Sigmoid colon (tissue), 4 donors: ENCODE measurements around the gene SLC31A2.

Experiments
- CTCF ChIP-seq, 4 experiments: fragments of 450-650 bp in 3 of 4; fragments of 200-600 bp in 1 of 4; IDR thresholded peaks; one replicate each; pipeline ENCODE4 v1.5.1; 2016 to 2019; ENCODE audit warnings: antibody characterized with exemption in 4 of 4, mild to moderate bottlenecking in 3 of 4, moderate library complexity in 2 of 4
- EP300 ChIP-seq, 4 donors: sonication (generic); formaldehyde crosslinking; IDR thresholded peaks; one replicate each; pipeline ENCODE4 v1.6.1; 2017; ENCODE audit warnings: antibody characterized with exemption in 4 of 4
- POLR2A ChIP-seq, 2 donors: fragments of 450-650 bp; IDR thresholded peaks; one replicate each; pipeline ENCODE4 v1.6.1; 2016; ENCODE audit warnings: antibody characterized with exemption in 2 of 2, mild to moderate bottlenecking in 2 of 2, moderate library complexity in 2 of 2
- POLR2AphosphoS5 ChIP-seq, 4 donors: sonication (generic); formaldehyde crosslinking; IDR thresholded peaks; one replicate each; pipeline ENCODE4 v1.6.1; 2017; ENCODE audit warnings: antibody characterized with exemption in 4 of 4

DNA sequence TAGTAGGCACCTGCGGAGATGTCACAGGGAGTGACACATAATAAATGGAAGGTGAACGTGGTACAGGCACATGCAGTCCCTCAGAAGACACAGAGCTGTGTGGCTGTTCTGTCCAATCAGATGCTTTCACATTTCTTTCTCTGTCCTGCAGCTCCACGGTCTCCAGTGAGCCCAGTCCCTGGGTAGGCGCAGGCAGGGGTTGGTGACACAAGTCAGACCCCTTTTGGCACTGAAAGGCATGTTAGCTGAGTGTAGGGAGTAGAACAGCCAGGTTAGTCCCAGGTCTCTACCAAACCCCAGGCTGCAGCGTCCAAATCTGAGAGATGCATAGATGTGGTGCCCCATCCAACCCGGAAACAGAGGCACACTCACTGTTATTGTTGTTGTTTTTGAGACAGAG, 2.8 kb downstream of the SLC31A2 start:
- TF ChIP-seq CTCF (IDR thresholded peaks at IDR 0.05) (no peak), POLR2A (IDR thresholded peaks at IDR 0.05) (no peak), POLR2AphosphoS5 (IDR thresholded peaks at IDR 0.05) (no peak), EP300 (IDR thresholded peaks at IDR 0.05) (no peak)
